Nephron (organoid): ENCODE data around the gene TGFB2.

Source experiments
- H3K27ac Mint-ChIP-seq, 3 experiments: 2 replicates each; pipeline ENCODE4 v1.8.0; 2020; ENCODE audit warnings: mixed read lengths in 3 of 3, mild to moderate bottlenecking in 2 of 3, moderate library complexity in 1 of 3
- H3K27me3 Mint-ChIP-seq: 2 replicates; pipeline ENCODE4 v1.8.0; 2021; ENCODE audit warnings: low read depth, mild to moderate bottlenecking, moderate library complexity, mixed read lengths
- H3K36me3 Mint-ChIP-seq: 2 replicates; pipeline ENCODE4 v1.8.0; 2020; ENCODE audit warnings: low read depth, mixed read lengths
- H3K4me1 Mint-ChIP-seq: 2 replicates; pipeline ENCODE4 v1.8.0; 2020; ENCODE audit warnings: mixed read lengths
- H3K4me3 Mint-ChIP-seq, 3 experiments: 2 replicates each; pipeline ENCODE4 v1.8.0; 2020; ENCODE audit warnings: mild to moderate bottlenecking in 3 of 3, mixed read lengths in 3 of 3, moderate library complexity in 2 of 3
- H3K9me3 Mint-ChIP-seq: 2 replicates; pipeline ENCODE4 v1.8.0; 2020; ENCODE audit warnings: mixed read lengths
- TF ChIP-seq, protein P1 (sequence below), 3 experiments: fragments of 200-600 bp; sonication (generic); IDR thresholded peaks; one replicate each; pipeline ENCODE4 v1.5.0; 2021; ENCODE audit warnings: antibody characterized with exemption in 3 of 3; ENCODE audit not compliant: unreplicated experiment in 3 of 3

Gene TGFB2

DNA sequence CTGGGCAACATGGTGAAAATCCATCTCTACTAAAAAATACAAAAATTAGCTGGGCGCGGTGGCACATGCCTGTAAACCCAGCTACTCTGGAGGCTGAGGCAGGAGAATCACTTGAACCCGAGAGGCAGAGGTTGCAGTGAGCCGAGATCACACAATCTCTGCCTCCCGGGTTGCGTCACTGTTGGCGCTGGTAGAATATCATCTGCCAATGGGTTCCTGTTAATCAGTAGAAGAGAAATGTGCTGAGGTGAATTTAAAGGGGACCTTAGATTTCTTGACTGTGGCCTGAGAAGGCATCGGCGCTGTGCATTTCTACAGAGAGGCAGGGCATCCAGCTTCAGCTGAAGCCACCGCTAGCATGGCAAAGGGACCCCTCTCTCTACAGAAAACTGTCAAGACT is 68.0 kb downstream of the TGFB2 start:
- TF ChIP-seq, protein P1, sequence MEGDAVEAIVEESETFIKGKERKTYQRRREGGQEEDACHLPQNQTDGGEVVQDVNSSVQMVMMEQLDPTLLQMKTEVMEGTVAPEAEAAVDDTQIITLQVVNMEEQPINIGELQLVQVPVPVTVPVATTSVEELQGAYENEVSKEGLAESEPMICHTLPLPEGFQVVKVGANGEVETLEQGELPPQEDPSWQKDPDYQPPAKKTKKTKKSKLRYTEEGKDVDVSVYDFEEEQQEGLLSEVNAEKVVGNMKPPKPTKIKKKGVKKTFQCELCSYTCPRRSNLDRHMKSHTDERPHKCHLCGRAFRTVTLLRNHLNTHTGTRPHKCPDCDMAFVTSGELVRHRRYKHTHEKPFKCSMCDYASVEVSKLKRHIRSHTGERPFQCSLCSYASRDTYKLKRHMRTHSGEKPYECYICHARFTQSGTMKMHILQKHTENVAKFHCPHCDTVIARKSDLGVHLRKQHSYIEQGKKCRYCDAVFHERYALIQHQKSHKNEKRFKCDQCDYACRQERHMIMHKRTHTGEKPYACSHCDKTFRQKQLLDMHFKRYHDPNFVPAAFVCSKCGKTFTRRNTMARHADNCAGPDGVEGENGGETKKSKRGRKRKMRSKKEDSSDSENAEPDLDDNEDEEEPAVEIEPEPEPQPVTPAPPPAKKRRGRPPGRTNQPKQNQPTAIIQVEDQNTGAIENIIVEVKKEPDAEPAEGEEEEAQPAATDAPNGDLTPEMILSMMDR (IDR thresholded peaks at IDR 0.05; ENCODE audit: unreplicated experiment in 3 of 3): no peak
- Mint-ChIP-seq H3K27me3 (no peaks in the 10 kb centered on the region), H3K9me3 (peaks cover 9% of the 10 kb centered on the region), H3K36me3 (peaks cover 56% of the 10 kb centered on the region), H3K27ac (no peak overlapping the region), H3K4me1 (peaks cover 33% of the 10 kb centered on the region), H3K4me3 (no peak overlapping the region)

- TF ChIP-seq, protein P1 (IDR thresholded peaks at IDR 0.05; ENCODE audit: unreplicated experiment in 3 of 3): no peak
- H3K27ac Mint-ChIP-seq: no peak overlapping the region
Measured at GRCh38 chr1:218414060-218414728, 69.1 kb downstream of the TGFB2 start.

GRCh38 chr1:218415726-218416125 is 70.6 kb downstream of the TGFB2 start:
- Mint-ChIP-seq H3K27me3 (no peaks in the 10 kb centered on the region), H3K4me3 (no peak overlapping the region), H3K9me3 (peaks cover 17% of the 10 kb centered on the region), H3K4me1 (peaks cover 35% of the 10 kb centered on the region), H3K36me3 (peaks cover 47% of the 10 kb centered on the region), H3K27ac (no peak overlapping the region)
- TF ChIP-seq, protein P1 (IDR thresholded peaks at IDR 0.05; ENCODE audit: unreplicated experiment in 3 of 3): no peak

More at GRCh38 chr1:218414060-218414728, 69.1 kb downstream of the TGFB2 start:
- peaks cover 15% of the 10 kb centered on the region for H3K9me3 Mint-ChIP-seq
- H3K4me1 Mint-ChIP-seq: peaks cover 40% of the 10 kb centered on the region
- no peak overlapping the region for H3K4me3 Mint-ChIP-seq
- no peaks in the 10 kb centered on the region for H3K27me3 Mint-ChIP-seq
- peaks cover 58% of the 10 kb centered on the region for H3K36me3 Mint-ChIP-seq

- H3K27ac Mint-ChIP-seq: peak overlapping the region in 1 of 3 experiments; percentile 21
- H3K27me3 Mint-ChIP-seq: no peaks in the 10 kb centered on the region
- H3K4me3 Mint-ChIP-seq: no peak overlapping the region
- H3K4me1 Mint-ChIP-seq: peaks cover 41% of the 10 kb centered on the region
- peaks cover 26% of the 10 kb centered on the region for H3K36me3 Mint-ChIP-seq
- peaks cover 13% of the 10 kb centered on the region for H3K9me3 Mint-ChIP-seq
- TF ChIP-seq, protein P1 (IDR thresholded peaks at IDR 0.05; ENCODE audit: unreplicated experiment in 3 of 3): no peak
Measured at GRCh38 chr1:218421531-218421930, 76.4 kb downstream of the TGFB2 start.

- Mint-ChIP-seq H3K27me3 (no peaks in the 10 kb centered on the region), H3K9me3 (no peaks in the 10 kb centered on the region), H3K36me3 (peaks cover 4% of the 10 kb centered on the region), H3K4me1 (peaks cover 29% of the 10 kb centered on the region), H3K4me3 (no peak overlapping the region), H3K27ac (no peak overlapping the region)
- TF ChIP-seq, protein P1 (IDR thresholded peaks at IDR 0.05; ENCODE audit: unreplicated experiment in 3 of 3): no peak
Measured at GRCh38 chr1:218424502-218424901, 79.4 kb downstream of the TGFB2 start.
